Trophoblast cell (in vitro differentiated cells and primary cell): Measurements from ENCODE around the gene VSIR.

Experiments used
- DNase-seq, 2 donors: peaks; one replicate each; pipeline ENCODE4 v3.0.0-alpha.2; 2016
- H2AFZ ChIP-seq: 2 replicates; pipeline ENCODE4 v1.6.1; 2013; ENCODE audit warnings: low read length, moderate library complexity, mild to moderate bottlenecking; ENCODE audit not compliant: insufficient read depth, poor library complexity
- H2AK5ac ChIP-seq: 2 replicates; pipeline ENCODE4 v1.6.1; 2013; ENCODE audit warnings: mild to moderate bottlenecking, low read length
- H2BK120ac ChIP-seq: 2 replicates; pipeline ENCODE4 v1.6.1; 2013; ENCODE audit warnings: low read length, mild to moderate bottlenecking, moderate library complexity; ENCODE audit not compliant: insufficient read depth, poor library complexity
- H2BK12ac ChIP-seq: 2 replicates; pipeline ENCODE4 v1.6.1; 2013; ENCODE audit warnings: mild to moderate bottlenecking, low read length, moderate library complexity
- H2BK5ac ChIP-seq: 2 replicates; pipeline ENCODE4 v1.6.1; 2013; ENCODE audit warnings: low read length, low read depth, moderate library complexity, mild to moderate bottlenecking; ENCODE audit not compliant: poor library complexity
- H3K14ac ChIP-seq: 2 replicates; pipeline ENCODE4 v1.6.1; 2013; ENCODE audit warnings: mild to moderate bottlenecking, low read length
- H3K18ac ChIP-seq: 2 replicates; pipeline ENCODE4 v1.6.1; 2013; ENCODE audit warnings: mild to moderate bottlenecking, low read length
- H3K23ac ChIP-seq: 2 replicates; pipeline ENCODE4 v1.6.1; 2013; ENCODE audit warnings: low read length
- H3K27ac ChIP-seq: 2 replicates; pipeline ENCODE4 v1.5.1; 2013; ENCODE audit warnings: low read depth, mild to moderate bottlenecking, inconsistent platforms, low read length, moderate library complexity
- H3K27me3 ChIP-seq: 2 replicates; pipeline ENCODE4 v1.6.1; 2013; ENCODE audit warnings: inconsistent platforms, mild to moderate bottlenecking, low read length, moderate library complexity; ENCODE audit not compliant: insufficient read depth
- H3K36me3 ChIP-seq, 2 experiments: 1 replicate in 1 of 2; 2 replicates in 1 of 2; pipeline ENCODE4 v1.6.1; 2013; ENCODE audit warnings: low read length in 2 of 2, mild to moderate bottlenecking in 2 of 2, moderate library complexity in 1 of 2; ENCODE audit not compliant: insufficient read depth in 2 of 2, control insufficient read depth in 1 of 2
- H3K4ac ChIP-seq: 2 replicates; pipeline ENCODE4 v1.6.1; 2013; ENCODE audit warnings: low read depth, mild to moderate bottlenecking, low read length, moderate library complexity
- H3K4me1 ChIP-seq, 2 experiments: 1 replicate in 1 of 2; 2 replicates in 1 of 2; pipeline ENCODE4 v1.6.1; 2013; ENCODE audit warnings: low read length in 2 of 2, mild to moderate bottlenecking in 2 of 2, moderate library complexity in 1 of 2; ENCODE audit not compliant: insufficient read depth in 2 of 2, control insufficient read depth in 1 of 2
- H3K4me2 ChIP-seq: 2 replicates; pipeline ENCODE4 v1.6.1; 2013; ENCODE audit warnings: inconsistent platforms, mild to moderate bottlenecking, low read length, moderate library complexity
- H3K4me3 ChIP-seq: 2 replicates; pipeline ENCODE4 v1.5.1; 2013; ENCODE audit warnings: mild to moderate bottlenecking, low read depth, low read length, inconsistent platforms
- H3K79me1 ChIP-seq: one replicate; pipeline ENCODE4 v1.6.1; 2013; ENCODE audit warnings: low read length
- H3K79me2 ChIP-seq: 2 replicates; pipeline ENCODE4 v1.6.1; 2013; ENCODE audit warnings: low read length, mild to moderate bottlenecking; ENCODE audit not compliant: control insufficient read depth, insufficient read depth, poor library complexity
- H3K9ac ChIP-seq: 2 replicates; pipeline ENCODE4 v1.6.1; 2013; ENCODE audit warnings: mild to moderate bottlenecking, low read length
- H3K9me3 ChIP-seq: 2 replicates; pipeline ENCODE4 v1.6.1; 2013; ENCODE audit warnings: low read depth, mild to moderate bottlenecking, control low read depth, inconsistent platforms, low read length; ENCODE audit not compliant: insufficient read depth
- H4K12ac ChIP-seq: 2 replicates; pipeline ENCODE4 v1.6.1; 2013; ENCODE audit warnings: low read depth, mild to moderate bottlenecking, low read length, moderate library complexity
- H4K8ac ChIP-seq: 2 replicates; pipeline ENCODE4 v1.6.1; 2013; ENCODE audit warnings: low read depth, mild to moderate bottlenecking, low read length, moderate library complexity
- H4K91ac ChIP-seq: one replicate; pipeline ENCODE4 v1.6.1; 2013; ENCODE audit warnings: low read depth, mild to moderate bottlenecking, low read length, moderate library complexity
- WGBS: extraction: QIAGEN DNeasy Blood & Tissue Kit; methylation state at CpG from one replicate; pipeline ENCODE4 v1.1.7; 2013; ENCODE audit warnings: missing lambda C conversion rate; ENCODE audit not compliant: insufficient read length, insufficient coverage; ENCODE audit errors: extremely low coverage; 5-methylcytosine and 5-hydroxymethylcytosine counted together

The VSIR gene

DNA sequence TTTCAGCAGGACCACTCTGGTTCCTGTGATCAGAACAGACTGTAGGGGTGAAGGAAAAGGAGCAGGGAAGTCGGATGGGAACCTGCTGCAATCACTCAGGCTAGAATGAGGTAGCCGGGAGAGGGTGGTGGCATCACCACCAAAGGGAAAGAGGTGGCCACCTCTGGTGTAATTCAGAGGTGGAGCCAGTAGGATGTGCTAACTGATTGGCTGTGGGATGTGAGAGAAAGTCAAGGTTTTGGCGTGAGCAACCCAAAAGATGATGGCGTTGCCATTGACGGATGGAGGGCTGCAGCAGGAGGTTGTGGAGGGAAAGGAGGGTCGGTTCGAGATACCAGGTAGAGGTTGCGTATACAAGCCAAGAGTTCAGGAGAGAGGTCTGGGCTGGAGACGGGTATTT, 7.4 kb upstream of the VSIR start:
- Histone ChIP-seq H3K4ac (no peak overlapping the region), H3K18ac (no peak overlapping the region), H3K23ac (no peak overlapping the region), H3K4me1 (no peaks in the 10 kb centered on the region), H4K12ac (no peak overlapping the region), H4K8ac (no peak overlapping the region), H2BK5ac (no peak overlapping the region), H3K36me3 (no peaks in the 10 kb centered on the region), H3K27ac (no peak overlapping the region), H3K9me3 (peaks cover 3% of the 10 kb centered on the region), H2BK12ac (no peak overlapping the region), H3K14ac (no peak overlapping the region), H3K79me1 (no peaks in the 10 kb centered on the region), H3K4me3 (no peak overlapping the region), H4K91ac (no peak overlapping the region), H3K79me2 (no peaks in the 10 kb centered on the region), H3K27me3 (no peaks in the 10 kb centered on the region), H2AK5ac (no peak overlapping the region), H3K4me2 (no peak overlapping the region), H2AFZ (no peak overlapping the region), H3K9ac (no peak overlapping the region), H2BK120ac (no peak overlapping the region)
- no CpG with 5 or more reads among the region's 9 CpGs for WGBS
- no peak for DNase-seq

DNA sequence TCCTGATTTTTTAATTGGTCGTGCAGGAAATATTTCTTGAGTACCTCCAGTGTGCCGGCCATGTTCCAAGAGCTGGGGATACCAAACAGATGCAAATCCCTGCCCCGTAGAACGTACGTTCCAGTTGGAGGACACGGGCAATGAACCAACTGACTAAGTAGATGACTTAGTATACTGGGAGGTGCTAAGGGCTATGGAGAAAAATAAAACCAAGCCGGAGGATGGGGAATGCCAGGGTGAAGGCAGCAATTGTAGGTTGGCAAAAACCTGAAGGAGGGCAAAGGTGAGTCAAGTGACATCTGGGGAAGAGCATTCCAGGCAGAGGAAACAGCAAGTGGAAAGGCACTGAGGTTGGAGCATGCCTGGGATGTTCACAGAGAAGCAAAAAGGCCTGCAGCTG, 6.8 kb upstream of the VSIR start:
- no peak overlapping the region for H3K14ac ChIP-seq
- H4K91ac ChIP-seq: no peak overlapping the region
- no CpG with 5 or more reads among the region's 7 CpGs for WGBS

GRCh38 chr10:71779641-71780040, 6.3 kb upstream of the VSIR start:
- H3K23ac ChIP-seq: no peak overlapping the region
- no peak overlapping the region for H2BK120ac ChIP-seq
- no peaks in the 10 kb centered on the region for H3K4me1 ChIP-seq
- H4K91ac ChIP-seq: no peak overlapping the region
- H4K8ac ChIP-seq: no peak overlapping the region
- no peaks in the 10 kb centered on the region for H3K79me1 ChIP-seq
- no peak overlapping the region for H2AFZ ChIP-seq
- DNase-seq: no peak
- H3K9me3 ChIP-seq: peaks cover 3% of the 10 kb centered on the region
- no peak overlapping the region for H3K18ac ChIP-seq
- H3K4ac ChIP-seq: no peak overlapping the region
- H3K27ac ChIP-seq: no peak overlapping the region
- no peak overlapping the region for H3K4me3 ChIP-seq
- WGBS: no CpG with 5 or more reads among the region's 6 CpGs
- H3K36me3 ChIP-seq: no peaks in the 10 kb centered on the region
- no peak overlapping the region for H2BK5ac ChIP-seq
- no peaks in the 10 kb centered on the region for H3K79me2 ChIP-seq
- no peak overlapping the region for H4K12ac ChIP-seq
- H3K27me3 ChIP-seq: no peaks in the 10 kb centered on the region
- H2AK5ac ChIP-seq: no peak overlapping the region
- no peak overlapping the region for H3K9ac ChIP-seq
- no peak overlapping the region for H3K4me2 ChIP-seq
- no peak overlapping the region for H3K14ac ChIP-seq
- H2BK12ac ChIP-seq: no peak overlapping the region

More for the DNA sequence above, 6.8 kb upstream of the VSIR start:
- no peak overlapping the region for H3K4ac ChIP-seq
- H2BK12ac ChIP-seq: no peak overlapping the region
- no peaks in the 10 kb centered on the region for H3K79me2 ChIP-seq
- no peaks in the 10 kb centered on the region for H3K36me3 ChIP-seq
- H3K27ac ChIP-seq: no peak overlapping the region
- no peak overlapping the region for H3K18ac ChIP-seq
- no peak overlapping the region for H4K12ac ChIP-seq
- no peak for DNase-seq
- H2BK5ac ChIP-seq: no peak overlapping the region
- H3K4me1 ChIP-seq: no peaks in the 10 kb centered on the region
- no peak overlapping the region for H3K23ac ChIP-seq
- H3K9me3 ChIP-seq: peaks cover 3% of the 10 kb centered on the region
- no peaks in the 10 kb centered on the region for H3K27me3 ChIP-seq
- H2AFZ ChIP-seq: no peak overlapping the region
- no peaks in the 10 kb centered on the region for H3K79me1 ChIP-seq
- H3K9ac ChIP-seq: no peak overlapping the region
- no peak overlapping the region for H4K8ac ChIP-seq
- no peak overlapping the region for H2BK120ac ChIP-seq
- H3K4me2 ChIP-seq: no peak overlapping the region
- no peak overlapping the region for H2AK5ac ChIP-seq
- H3K4me3 ChIP-seq: no peak overlapping the region

DNA sequence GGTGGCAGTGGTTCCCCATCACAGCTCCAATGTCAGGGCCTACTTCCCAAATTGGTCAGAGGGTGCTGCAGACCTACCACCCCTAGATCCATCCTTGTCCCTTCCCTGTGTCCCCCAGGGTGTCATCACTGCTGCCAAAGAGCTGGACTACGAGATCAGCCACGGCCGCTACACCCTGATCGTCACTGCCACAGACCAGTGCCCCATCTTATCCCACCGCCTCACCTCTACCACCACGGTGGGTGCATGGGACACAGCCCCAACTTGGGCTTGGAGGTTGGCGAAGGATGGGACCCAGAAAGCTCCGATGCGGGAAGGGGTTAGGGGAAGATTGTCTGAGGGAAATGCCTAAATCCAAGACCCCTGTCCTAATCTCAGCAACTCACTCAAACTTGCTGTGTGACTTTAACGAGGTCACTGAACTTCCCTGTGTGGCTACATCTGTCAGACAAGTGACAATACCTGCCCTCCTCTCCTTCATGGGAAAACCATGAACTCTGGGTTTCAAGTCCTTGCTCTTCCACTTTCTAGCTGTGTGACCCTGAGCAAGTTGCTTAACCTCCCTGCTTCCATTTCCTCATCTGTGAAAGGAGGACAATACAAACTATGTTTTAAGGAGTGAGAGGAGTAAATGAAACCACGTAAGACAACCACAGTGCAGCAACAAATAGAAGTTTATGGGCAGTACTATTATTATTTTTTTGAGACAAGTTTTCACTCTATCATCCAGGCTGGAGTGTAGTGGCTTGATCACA, 4.9 kb upstream of the VSIR start:
- Histone ChIP-seq H2AFZ (no peak overlapping the region), H3K4ac (no peak overlapping the region), H3K9ac (no peak overlapping the region), H2AK5ac (no peak overlapping the region), H3K79me2 (peaks cover under 1% of the 10 kb centered on the region), H3K14ac (no peak overlapping the region), H3K27me3 (no peaks in the 10 kb centered on the region), H4K91ac (no peak overlapping the region), H3K18ac (no peak overlapping the region), H2BK120ac (no peak overlapping the region), H3K23ac (no peak overlapping the region), H2BK12ac (no peak overlapping the region), H3K27ac (no peak overlapping the region), H2BK5ac (no peak overlapping the region), H3K4me3 (no peak overlapping the region), H3K79me1 (peaks cover under 1% of the 10 kb centered on the region), H3K36me3 (no peaks in the 10 kb centered on the region), H4K12ac (no peak overlapping the region), H3K4me1 (peaks cover 2 to 3% of the 10 kb centered on the region in 2 experiments), H3K9me3 (peaks cover 3% of the 10 kb centered on the region), H4K8ac (no peak overlapping the region), H3K4me2 (no peak overlapping the region)
- no CpG with 5 or more reads among the region's 11 CpGs for WGBS
- DNase-seq: no peak
